H1 (cell line): ENCODE measurements around the gene MYPOP. TPM values are rescaled to one million over a fixed set of nuclear protein-coding genes. Genes with fewer than 3 reads are reported as not detected.

Source experiments
- RAD21 ChIP-seq, 2 experiments: IDR thresholded peaks in 1 of 2; conservative IDR thresholded peaks in 1 of 2; 2 replicates each; pipeline ENCODE4 v1.6.1; 2011; ENCODE audit warnings: low read depth in 2 of 2, low read length in 2 of 2, improper control_type of control experiment in 1 of 2, inconsistent platforms in 1 of 2, mild to moderate bottlenecking in 1 of 2, moderate library complexity in 1 of 2
- SIN3A ChIP-seq, 2 experiments: IDR thresholded peaks in 1 of 2; conservative IDR thresholded peaks in 1 of 2; 2 replicates each; pipeline ENCODE4 v1.6.1; 2011 to 2012; ENCODE audit warnings: low read length in 2 of 2, improper control_type of control experiment in 1 of 2, low read depth in 1 of 2, mild to moderate bottlenecking in 1 of 2
- SIRT6 ChIP-seq: IDR thresholded peaks from one replicate; pipeline ENCODE4 v1.7.1; 2012; ENCODE audit warnings: low read length, inconsistent platforms
- SIX5 ChIP-seq: IDR thresholded peaks from 2 replicates; pipeline ENCODE4 v1.6.1; 2011; ENCODE audit warnings: mild to moderate bottlenecking, low read depth, low read length
- polyA plus RNA-seq, 7 experiments: library from polyadenylated mRNA; depleted of rRNA in 3 of 7; stranded (reverse) in 5 of 7; unstranded in 2 of 7; fragments of >200 nt in 5 of 7; fragments of 200-250 nt in 2 of 7; gene quantifications; 1 replicate in 5 of 7; 2 replicates in 1 of 7; 4 replicates in 1 of 7; pipeline versions ENCODE4 v1.2.1 to v1.2.3, GENCODE V29; 2011 to 2013; ENCODE audit warnings: missing spikeins in 2 of 7, mixed read lengths in 2 of 7
- total RNA-seq: library from RNA; stranded (reverse); fragmentation: NEBNext Ultra II Directional; extraction: Animal tissue kit (Norgen Biotek cat#: 25700); gene quantifications from 2 replicates; pipeline ENCODE4 v1.2.1, GENCODE V29; 2021
- TF ChIP-seq, protein P1 (sequence below): fragments of 300-600 bp; sonication (generic); IDR thresholded peaks from 2 replicates; pipeline ENCODE4 v1.7.1; 2012; ENCODE audit warnings: low read length, moderate library complexity, mild to moderate bottlenecking, inconsistent platforms; ENCODE audit not compliant: insufficient replicate concordance
- TF ChIP-seq, protein P2 (sequence below), 3 experiments: IDR thresholded peaks; 1 replicate in 2 of 3; 2 replicates in 1 of 3; pipeline versions ENCODE4 v1.5.1 to v1.6.1; 2011; ENCODE audit warnings: low read length in 3 of 3, mild to moderate bottlenecking in 3 of 3, inconsistent platforms in 2 of 3, low read depth in 1 of 3, moderate library complexity in 1 of 3; ENCODE audit not compliant: insufficient read depth in 1 of 3; ENCODE audit errors: control extremely low read depth in 1 of 3

MYPOP gene
- total and polyA plus RNA-seq, 2 of the 8 experiments (the other 6 are each of a cell fraction or from before 2014, with no cell fraction given) = 3.2 to 11.1 TPM

DNA sequence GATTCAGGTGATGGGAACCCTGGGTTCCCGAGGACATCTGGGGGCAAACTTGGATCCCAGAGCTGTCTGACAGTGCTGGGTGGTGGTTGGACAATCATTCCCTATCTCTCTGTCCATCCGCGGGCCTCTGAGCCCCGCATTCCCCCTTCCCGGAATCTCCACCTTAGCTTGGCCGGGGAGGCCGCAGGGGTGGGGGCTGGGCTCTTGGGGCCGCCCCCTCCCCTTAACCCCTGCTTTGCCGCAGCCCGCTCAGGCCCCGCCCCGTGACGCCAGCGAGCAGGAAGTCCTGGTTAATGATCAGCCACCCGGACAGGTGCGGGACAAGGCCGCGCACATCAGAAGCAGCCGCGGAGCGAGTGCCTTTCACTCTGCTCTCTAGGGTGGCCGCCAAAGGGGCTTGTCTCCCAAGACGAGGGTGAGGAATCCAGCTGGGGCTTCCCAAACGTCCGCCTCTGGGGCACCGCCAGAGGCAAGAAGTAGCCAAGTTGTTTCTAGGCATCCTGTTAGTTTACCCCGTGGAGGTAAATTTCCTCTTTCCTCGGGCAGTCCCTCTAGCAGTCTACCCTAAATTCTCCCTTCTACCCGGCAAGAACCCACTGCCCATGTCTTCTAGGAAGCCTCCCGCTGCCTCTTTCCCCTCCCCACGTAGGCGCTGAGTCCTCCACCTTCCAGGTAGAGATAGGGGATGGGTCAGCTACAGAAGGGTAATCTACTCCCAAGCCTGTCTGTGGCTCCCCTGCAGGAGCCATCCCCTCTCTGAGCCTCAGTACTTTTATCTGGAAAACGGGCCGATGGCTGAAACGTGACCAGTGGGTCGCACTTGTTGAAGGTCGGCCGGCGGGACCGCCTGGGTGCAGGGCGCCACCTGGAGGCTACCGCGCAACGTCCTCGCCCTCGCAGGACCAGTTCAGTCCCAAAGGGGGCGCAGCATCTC is 19.5 kb downstream of the MYPOP start (continued):
- TF ChIP-seq, protein P1, sequence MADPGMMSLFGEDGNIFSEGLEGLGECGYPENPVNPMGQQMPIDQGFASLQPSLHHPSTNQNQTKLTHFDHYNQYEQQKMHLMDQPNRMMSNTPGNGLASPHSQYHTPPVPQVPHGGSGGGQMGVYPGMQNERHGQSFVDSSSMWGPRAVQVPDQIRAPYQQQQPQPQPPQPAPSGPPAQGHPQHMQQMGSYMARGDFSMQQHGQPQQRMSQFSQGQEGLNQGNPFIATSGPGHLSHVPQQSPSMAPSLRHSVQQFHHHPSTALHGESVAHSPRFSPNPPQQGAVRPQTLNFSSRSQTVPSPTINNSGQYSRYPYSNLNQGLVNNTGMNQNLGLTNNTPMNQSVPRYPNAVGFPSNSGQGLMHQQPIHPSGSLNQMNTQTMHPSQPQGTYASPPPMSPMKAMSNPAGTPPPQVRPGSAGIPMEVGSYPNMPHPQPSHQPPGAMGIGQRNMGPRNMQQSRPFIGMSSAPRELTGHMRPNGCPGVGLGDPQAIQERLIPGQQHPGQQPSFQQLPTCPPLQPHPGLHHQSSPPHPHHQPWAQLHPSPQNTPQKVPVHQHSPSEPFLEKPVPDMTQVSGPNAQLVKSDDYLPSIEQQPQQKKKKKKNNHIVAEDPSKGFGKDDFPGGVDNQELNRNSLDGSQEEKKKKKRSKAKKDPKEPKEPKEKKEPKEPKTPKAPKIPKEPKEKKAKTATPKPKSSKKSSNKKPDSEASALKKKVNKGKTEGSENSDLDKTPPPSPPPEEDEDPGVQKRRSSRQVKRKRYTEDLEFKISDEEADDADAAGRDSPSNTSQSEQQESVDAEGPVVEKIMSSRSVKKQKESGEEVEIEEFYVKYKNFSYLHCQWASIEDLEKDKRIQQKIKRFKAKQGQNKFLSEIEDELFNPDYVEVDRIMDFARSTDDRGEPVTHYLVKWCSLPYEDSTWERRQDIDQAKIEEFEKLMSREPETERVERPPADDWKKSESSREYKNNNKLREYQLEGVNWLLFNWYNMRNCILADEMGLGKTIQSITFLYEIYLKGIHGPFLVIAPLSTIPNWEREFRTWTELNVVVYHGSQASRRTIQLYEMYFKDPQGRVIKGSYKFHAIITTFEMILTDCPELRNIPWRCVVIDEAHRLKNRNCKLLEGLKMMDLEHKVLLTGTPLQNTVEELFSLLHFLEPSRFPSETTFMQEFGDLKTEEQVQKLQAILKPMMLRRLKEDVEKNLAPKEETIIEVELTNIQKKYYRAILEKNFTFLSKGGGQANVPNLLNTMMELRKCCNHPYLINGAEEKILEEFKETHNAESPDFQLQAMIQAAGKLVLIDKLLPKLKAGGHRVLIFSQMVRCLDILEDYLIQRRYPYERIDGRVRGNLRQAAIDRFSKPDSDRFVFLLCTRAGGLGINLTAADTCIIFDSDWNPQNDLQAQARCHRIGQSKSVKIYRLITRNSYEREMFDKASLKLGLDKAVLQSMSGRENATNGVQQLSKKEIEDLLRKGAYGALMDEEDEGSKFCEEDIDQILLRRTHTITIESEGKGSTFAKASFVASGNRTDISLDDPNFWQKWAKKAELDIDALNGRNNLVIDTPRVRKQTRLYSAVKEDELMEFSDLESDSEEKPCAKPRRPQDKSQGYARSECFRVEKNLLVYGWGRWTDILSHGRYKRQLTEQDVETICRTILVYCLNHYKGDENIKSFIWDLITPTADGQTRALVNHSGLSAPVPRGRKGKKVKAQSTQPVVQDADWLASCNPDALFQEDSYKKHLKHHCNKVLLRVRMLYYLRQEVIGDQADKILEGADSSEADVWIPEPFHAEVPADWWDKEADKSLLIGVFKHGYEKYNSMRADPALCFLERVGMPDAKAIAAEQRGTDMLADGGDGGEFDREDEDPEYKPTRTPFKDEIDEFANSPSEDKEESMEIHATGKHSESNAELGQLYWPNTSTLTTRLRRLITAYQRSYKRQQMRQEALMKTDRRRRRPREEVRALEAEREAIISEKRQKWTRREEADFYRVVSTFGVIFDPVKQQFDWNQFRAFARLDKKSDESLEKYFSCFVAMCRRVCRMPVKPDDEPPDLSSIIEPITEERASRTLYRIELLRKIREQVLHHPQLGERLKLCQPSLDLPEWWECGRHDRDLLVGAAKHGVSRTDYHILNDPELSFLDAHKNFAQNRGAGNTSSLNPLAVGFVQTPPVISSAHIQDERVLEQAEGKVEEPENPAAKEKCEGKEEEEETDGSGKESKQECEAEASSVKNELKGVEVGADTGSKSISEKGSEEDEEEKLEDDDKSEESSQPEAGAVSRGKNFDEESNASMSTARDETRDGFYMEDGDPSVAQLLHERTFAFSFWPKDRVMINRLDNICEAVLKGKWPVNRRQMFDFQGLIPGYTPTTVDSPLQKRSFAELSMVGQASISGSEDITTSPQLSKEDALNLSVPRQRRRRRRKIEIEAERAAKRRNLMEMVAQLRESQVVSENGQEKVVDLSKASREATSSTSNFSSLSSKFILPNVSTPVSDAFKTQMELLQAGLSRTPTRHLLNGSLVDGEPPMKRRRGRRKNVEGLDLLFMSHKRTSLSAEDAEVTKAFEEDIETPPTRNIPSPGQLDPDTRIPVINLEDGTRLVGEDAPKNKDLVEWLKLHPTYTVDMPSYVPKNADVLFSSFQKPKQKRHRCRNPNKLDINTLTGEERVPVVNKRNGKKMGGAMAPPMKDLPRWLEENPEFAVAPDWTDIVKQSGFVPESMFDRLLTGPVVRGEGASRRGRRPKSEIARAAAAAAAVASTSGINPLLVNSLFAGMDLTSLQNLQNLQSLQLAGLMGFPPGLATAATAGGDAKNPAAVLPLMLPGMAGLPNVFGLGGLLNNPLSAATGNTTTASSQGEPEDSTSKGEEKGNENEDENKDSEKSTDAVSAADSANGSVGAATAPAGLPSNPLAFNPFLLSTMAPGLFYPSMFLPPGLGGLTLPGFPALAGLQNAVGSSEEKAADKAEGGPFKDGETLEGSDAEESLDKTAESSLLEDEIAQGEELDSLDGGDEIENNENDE = no peak
- TF ChIP-seq SIX5 (no peak), SIN3A (conservative IDR thresholded peaks at IDR 0.05 in 1 of 2, IDR thresholded peaks at IDR 0.05 in 1 of 2; ENCODE audit: low read depth in 1 of 2, low read length in 2 of 2) (peak; percentile 65 to 71; a peak in 1 of 4 replicates), SIRT6 (no peak), RAD21 (IDR thresholded peaks at IDR 0.05 in 1 of 2, conservative IDR thresholded peaks at IDR 0.05 in 1 of 2; ENCODE audit: low read depth in 2 of 2, low read length in 2 of 2) (peak; percentile 81 to 86)
- TF ChIP-seq, protein P2, sequence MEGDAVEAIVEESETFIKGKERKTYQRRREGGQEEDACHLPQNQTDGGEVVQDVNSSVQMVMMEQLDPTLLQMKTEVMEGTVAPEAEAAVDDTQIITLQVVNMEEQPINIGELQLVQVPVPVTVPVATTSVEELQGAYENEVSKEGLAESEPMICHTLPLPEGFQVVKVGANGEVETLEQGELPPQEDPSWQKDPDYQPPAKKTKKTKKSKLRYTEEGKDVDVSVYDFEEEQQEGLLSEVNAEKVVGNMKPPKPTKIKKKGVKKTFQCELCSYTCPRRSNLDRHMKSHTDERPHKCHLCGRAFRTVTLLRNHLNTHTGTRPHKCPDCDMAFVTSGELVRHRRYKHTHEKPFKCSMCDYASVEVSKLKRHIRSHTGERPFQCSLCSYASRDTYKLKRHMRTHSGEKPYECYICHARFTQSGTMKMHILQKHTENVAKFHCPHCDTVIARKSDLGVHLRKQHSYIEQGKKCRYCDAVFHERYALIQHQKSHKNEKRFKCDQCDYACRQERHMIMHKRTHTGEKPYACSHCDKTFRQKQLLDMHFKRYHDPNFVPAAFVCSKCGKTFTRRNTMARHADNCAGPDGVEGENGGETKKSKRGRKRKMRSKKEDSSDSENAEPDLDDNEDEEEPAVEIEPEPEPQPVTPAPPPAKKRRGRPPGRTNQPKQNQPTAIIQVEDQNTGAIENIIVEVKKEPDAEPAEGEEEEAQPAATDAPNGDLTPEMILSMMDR (IDR thresholded peaks at IDR 0.05; ENCODE audit: control extremely low read depth in 1 of 3, insufficient read depth in 1 of 3, low read depth in 1 of 3, low read length in 3 of 3) = peak; percentile 99 to 100 (median 100)
